Measurements from ENCODE around the gene ELP1.

DNA sequence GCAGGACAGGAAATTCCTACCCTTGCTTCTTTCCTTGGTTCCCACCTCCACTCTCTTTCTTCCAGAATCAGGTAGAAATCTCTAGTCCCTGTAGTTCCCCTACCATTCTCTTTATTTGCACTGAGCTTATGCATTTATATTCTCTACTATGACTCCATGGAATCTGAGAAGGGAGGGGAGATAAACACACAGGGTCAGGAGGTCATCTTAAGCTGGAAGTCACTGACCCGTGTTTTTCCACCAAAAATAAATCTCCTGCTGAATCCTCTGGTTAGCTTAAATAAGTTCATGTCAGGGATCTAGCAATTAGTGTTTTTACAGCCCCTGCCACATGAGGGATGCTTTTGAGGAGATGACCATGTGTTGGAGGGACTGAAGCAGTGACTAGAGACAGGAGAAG, 81.8 kb downstream of the ELP1 start:
- no peak for TF ChIP-seq POLR2A (IDR thresholded peaks at IDR 0.05; ENCODE audit: low read length)
- TF ChIP-seq GATA1 (IDR thresholded peaks at IDR 0.05; ENCODE audit: low read depth, low read length), result no peak
